Activated gamma-delta T cell treated with anti-CD3 and anti-CD28 coated beads, Interleukin-2, amount 50 U/mL, for 16 hours (primary cell): ENCODE data around the gene KCP.

Source experiments
- DNase-seq: peaks from one replicate; pipeline ENCODE4 v3.0.0-alpha.2; 2020; ENCODE audit warnings: low read depth

KCP gene

DNA sequence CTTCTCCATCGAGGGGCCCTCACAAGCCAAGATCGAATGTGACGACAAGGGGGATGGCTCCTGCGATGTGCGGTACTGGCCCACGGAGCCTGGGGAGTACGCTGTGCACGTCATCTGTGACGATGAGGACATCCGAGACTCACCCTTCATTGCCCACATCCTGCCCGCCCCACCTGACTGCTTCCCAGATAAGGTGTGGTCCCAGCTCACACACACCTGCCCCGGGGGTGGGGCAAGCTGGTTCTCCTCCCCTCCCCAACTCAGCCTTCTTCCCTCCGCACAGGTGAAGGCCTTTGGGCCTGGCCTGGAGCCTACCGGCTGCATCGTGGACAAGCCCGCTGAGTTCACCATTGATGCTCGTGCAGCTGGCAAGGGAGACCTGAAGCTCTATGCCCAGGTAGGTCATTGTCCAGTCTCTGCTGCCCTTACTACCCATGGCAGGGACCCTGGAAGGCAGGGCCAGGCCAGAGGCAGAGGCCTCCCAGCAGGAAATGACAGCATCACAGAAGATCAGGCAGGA lies 69.3 kb downstream of the KCP start:
- DNase-seq = no peak

DNA sequence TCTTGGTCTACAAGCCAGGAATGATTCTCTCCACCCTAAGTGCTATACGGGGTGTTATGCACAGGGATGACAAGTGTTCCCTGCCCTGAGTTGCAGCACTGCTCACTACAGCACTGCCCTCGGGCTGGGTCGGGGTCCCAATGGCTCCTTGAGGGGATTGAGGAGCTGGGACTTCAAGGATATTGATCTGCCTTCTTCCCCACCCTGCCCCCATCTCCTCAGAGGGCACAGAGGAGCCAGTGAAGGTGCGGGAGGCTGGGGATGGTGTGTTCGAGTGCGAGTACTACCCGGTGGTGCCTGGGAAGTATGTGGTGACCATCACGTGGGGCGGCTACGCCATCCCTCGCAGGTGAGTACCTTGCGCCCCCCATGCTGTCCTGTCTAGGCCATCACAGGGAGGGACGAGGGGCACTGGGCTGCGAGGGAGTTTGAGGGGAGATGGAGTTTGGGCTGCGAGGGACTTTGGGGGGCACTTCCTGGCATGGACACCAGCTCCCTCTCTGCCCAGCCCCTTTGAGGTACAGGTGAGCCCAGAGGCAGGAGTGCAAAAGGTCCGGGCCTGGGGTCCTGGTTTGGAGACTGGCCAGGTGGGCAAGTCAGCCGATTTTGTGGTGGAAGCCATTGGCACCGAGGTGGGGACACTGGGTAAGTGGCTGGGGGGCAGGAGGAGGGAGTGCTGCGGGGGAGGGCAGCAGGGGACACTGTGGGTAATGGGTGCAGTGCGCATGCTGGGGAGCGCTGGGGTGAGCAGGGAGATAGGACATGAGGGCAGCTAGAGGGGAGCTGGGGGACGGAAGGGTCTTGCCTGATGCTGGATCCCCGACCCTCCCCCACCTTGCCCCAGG lies 70.0 kb downstream of the KCP start:
- no peak for DNase-seq

GRCh38 chr7:128839751-128840177 lies 70.7 kb downstream of the KCP start:
- no peak for DNase-seq

- no peak for DNase-seq
These were observed 71.4 kb downstream of the KCP start for GRCh38 chr7:128838981-128839731.

DNA sequence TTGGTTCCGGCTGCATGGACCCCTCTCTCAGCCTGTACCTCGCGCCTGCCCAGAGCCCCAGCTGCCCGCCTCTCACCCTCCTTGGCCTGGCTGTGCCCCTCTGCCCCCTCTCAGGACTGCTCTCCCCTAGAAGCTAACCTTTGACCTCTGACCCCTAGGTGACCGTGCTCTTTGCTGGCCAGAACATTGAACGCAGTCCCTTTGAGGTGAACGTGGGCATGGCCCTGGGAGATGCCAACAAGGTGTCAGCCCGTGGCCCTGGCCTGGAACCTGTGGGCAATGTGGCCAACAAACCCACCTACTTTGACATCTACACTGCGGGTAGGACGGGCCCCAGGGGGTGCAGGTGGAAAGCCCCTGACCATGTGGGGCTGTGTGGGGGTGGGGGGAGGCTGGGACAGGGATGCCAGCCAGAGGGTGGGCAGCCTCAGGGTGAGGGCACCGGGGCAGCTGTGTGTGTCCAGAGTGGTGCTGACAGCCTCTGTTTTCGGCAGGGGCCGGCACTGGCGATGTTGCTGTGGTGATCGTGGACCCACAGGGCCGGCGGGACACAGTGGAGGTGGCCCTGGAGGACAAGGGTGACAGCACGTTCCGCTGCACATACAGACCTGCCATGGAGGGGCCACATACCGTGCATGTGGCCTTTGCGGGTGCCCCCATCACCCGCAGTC lies 72.3 kb downstream of the KCP start:
- DNase-seq = no peak

DNA sequence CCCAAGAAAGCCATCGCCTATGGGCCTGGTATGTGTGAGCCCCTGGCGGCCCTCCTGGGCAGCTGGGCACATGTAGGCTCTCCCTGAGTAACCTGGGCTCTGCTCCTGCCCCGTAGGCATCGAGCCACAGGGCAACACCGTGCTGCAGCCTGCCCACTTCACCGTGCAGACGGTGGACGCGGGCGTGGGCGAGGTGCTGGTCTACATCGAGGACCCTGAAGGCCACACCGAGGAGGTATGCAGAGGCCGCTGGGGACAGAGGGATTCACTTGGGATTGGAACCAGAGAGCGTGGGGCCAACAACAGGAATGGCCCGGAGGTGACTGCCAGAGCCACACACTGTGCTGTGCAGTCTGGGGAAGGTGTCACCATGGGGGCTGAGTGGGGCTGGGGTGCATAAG lies 73.0 kb downstream of the KCP start:
- DNase-seq = no peak

- DNase-seq = no peak
These were observed 73.7 kb downstream of the KCP start for GRCh38 chr7:128836729-128837348.

GRCh38 chr7:128835790-128836641 lies 74.5 kb downstream of the KCP start:
- DNase-seq = no peak

DNA sequence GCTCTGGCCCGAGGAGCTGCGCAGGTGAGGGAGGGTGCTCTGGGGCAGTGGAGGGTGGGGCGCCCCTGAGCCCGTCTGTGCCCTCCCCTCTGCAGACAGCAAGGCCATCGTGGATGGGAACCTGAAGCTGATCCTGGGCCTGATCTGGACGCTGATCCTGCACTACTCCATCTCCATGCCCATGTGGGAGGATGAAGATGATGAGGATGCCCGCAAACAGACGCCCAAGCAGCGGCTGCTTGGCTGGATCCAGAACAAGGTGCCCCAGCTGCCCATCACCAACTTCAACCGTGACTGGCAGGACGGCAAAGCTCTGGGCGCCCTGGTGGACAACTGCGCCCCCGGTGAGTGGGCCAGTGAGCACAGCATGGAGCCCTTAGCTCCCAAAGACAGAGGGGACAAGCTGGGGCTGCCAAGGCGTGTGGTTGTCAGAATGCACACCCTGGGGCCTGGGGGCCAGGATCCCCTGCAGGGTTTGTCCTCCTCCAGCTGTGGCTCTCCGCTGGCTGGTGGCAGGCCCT lies 75.2 kb downstream of the KCP start:
- DNase-seq = no peak

DNA sequence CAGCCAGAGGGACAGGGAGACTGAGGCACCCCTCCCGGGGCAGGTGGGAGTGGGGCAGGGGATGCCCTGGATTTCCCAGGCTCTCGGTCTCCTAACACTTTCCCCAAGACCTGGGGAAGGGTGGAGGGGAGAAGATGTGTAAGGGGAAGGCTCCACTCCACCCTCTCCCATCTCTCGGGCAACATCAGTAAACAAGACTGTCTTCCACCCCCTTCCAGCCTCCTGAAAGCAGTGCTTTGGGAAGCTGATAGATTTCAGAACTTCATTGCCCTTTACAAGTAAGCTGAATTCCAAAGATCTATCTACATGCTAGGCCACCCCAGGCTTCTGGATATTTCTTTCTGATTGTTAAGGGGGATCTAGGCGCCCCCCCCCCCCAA lies 76.6 kb downstream of the KCP start:
- DNase-seq = no peak

- DNase-seq = no peak
These were observed 77.2 kb downstream of the KCP start for GRCh38 chr7:128833148-128833945.

GRCh38 chr7:128832880-128833147 lies 77.7 kb downstream of the KCP start:
- no peak for DNase-seq

- no peak for DNase-seq
These were observed 78.3 kb downstream of the KCP start for GRCh38 chr7:128831994-128832879.

- no peak for DNase-seq
These were observed 79.1 kb downstream of the KCP start for GRCh38 chr7:128831178-128831993.

GRCh38 chr7:128830231-128831177 lies 80.0 kb downstream of the KCP start, which contains the start of gene FLNC:
TSS of gene FLNC (plus strand) at chr7:128830406. CDS start at chr7:128830638, 232 bp downstream.
- DNase-seq = no peak

DNA sequence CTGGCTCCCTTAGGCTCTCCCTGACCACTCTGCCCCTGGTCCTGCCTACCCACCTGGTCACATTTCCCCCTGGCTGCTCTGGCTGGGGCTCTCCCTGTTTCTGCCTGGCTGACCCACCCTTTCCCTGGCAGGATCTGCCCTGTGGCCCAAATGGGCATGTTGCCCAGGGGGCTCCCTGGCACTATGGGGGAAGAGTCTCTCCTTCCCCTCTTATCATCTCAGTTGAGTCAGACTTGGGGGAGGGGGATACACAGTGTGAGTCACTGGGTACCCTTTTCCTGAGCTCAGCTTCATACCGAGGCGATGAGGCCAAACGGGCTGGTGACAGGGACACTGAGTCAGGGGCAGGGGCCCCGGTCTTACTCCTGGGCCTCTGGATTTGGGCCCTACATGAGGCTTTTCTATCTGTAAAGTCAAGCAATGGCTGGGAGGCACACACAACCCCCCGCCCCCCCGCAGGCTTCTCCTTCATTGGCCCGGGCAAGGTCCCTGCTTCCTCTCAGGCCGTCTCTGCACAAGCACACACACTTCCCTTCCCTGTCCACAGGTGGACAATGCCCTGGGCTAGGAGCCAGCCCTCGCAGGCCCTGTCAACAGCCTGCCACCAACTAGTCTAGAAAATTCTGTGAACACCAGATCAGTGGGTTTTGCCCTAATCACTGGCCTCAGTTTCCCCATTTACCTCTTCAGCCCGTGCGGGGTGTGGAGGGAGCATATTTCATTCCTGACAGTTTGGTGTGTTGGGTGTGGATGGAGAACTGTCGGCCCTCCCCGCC lies 80.9 kb downstream of the KCP start:
- DNase-seq = no peak
